GM12878 (cell line): Measurements from ENCODE around the gene ANO2. TPM values are rescaled to one million over a fixed set of nuclear protein-coding genes. Genes with fewer than 3 reads are reported as not detected.

Experiments
- ATAC-seq: fragments of 200-7000 bp; cut with Tn5 transposase; 3 replicates; pipeline ENCODE4 v1.9.1; 2020; ENCODE audit warnings: mild to moderate bottlenecking, moderate library complexity
- BruUV-seq: library from RNA; stranded (reverse); fragments of 400-500 nt; replicated peaks from 2 replicates; lab custom pipeline; 2021; lab: Mats Ljungman, UMichigan
- CTCF ChIA-PET: fragments of 300-600 bp; sonication (Branson Sonifier 250); formaldehyde crosslinking; extraction: SDS; loops from one replicate; lab custom pipeline; 2021; ENCODE audit warnings: inconsistent platforms; lab: Yijun Ruan, JAX
- POLR2A ChIA-PET: fragments of 350-600 bp; formaldehyde crosslinking; extraction: SDS; loops from one replicate; lab custom pipeline; 2021; ENCODE audit warnings: inconsistent platforms; lab: Charles Lee
- RAD21 ChIA-PET: fragments of 300-600 bp; sonication (Branson Sonifier 250); formaldehyde crosslinking; loops from one replicate; lab custom pipeline; 2023; ENCODE audit warnings: antibody characterized with exemption; ENCODE audit not compliant: unreplicated experiment; lab: Charles Lee
- SMC1A ChIA-PET: fragments of 300-600 bp; sonication (Branson Sonifier 250); formaldehyde crosslinking; loops from one replicate; lab custom pipeline; 2023; ENCODE audit not compliant: unreplicated experiment, uncharacterized antibody; lab: Charles Lee
- DNase-seq: peaks from one replicate; pipeline ENCODE4 v3.0.0-alpha.2; 2011; ENCODE audit warnings: low read depth, low spot score
- FAIRE-seq: peaks from 3 replicates; lab custom pipeline; 2011; peaks lifted over from hg19 to GRCh38; lab: Jason Lieb, UNC
- H2AFZ ChIP-seq: 2 replicates; pipeline ENCODE4 v1.6.0; 2011; ENCODE audit warnings: low read depth, low read length, control low read depth; ENCODE audit not compliant: control insufficient read depth
- H3K27ac ChIP-seq: 2 replicates; pipeline ENCODE4 v1.5.1; 2011; ENCODE audit warnings: control low read depth; ENCODE audit not compliant: control insufficient read depth, insufficient read depth
- H3K27me3 ChIP-seq, 2 experiments: replicated peaks in 1 of 2; 2 replicates each; pipeline versions ENCODE4 v1.6.0 to v1.6.1; 2011; ENCODE audit warnings: low read length in 1 of 2; ENCODE audit not compliant: control insufficient read depth in 2 of 2, insufficient read depth in 2 of 2
- H3K36me3 ChIP-seq, 2 experiments: 2 replicates each; pipeline ENCODE4 v1.5.1; 2011; ENCODE audit warnings: low read length in 1 of 2; ENCODE audit not compliant: control insufficient read depth in 2 of 2, insufficient read depth in 2 of 2
- H3K4me1 ChIP-seq: 2 replicates; pipeline ENCODE4 v1.6.1; 2011; ENCODE audit warnings: mild to moderate bottlenecking, low read length, moderate library complexity, mixed read lengths; ENCODE audit not compliant: control insufficient read depth, insufficient read depth
- H3K4me2 ChIP-seq: 2 replicates; pipeline ENCODE4 v1.6.0; 2011; ENCODE audit warnings: control low read depth; ENCODE audit not compliant: control insufficient read depth, insufficient read depth
- H3K4me3 ChIP-seq: fragments of 200-600 bp; sonication (generic); 2 replicates; pipeline ENCODE4 v1.5.1; 2016
- H3K79me2 ChIP-seq: 2 replicates; pipeline ENCODE4 v1.6.0; 2011; ENCODE audit warnings: low read length; ENCODE audit not compliant: control insufficient read depth, insufficient read depth
- H3K9ac ChIP-seq: 2 replicates; pipeline ENCODE4 v1.8.0; 2011; ENCODE audit warnings: low read length, control low read depth, mixed read lengths; ENCODE audit not compliant: control insufficient read depth, insufficient read depth
- H3K9me3 ChIP-seq: replicated peaks from 3 replicates; pipeline ENCODE4 v1.5.1; 2011; ENCODE audit warnings: mild to moderate bottlenecking, low read length; ENCODE audit not compliant: control insufficient read depth, insufficient read depth
- H4K20me1 ChIP-seq: 2 replicates; pipeline ENCODE4 v1.6.0; 2011; ENCODE audit not compliant: control insufficient read depth, insufficient read depth
- CHD1 ChIP-seq: IDR thresholded peaks from 2 replicates; pipeline ENCODE4 v1.6.1; 2012; ENCODE audit warnings: low read depth, low read length, improper control_type of control experiment
- EP300 ChIP-seq, 2 experiments: fragments of 150-350 bp in 1 of 2; IDR thresholded peaks; 2 replicates each; pipeline ENCODE4 v1.6.1; 2011 to 2012; ENCODE audit warnings: low read depth in 2 of 2, low read length in 2 of 2, borderline replicate concordance in 1 of 2, improper control_type of control experiment in 1 of 2, inconsistent platforms in 1 of 2; ENCODE audit not compliant: control insufficient read depth in 1 of 2
- ESRRA ChIP-seq: IDR thresholded peaks from 2 replicates; pipeline ENCODE4 v1.6.1; 2012; ENCODE audit warnings: mild to moderate bottlenecking, low read length, improper control_type of control experiment
- FOXK2 ChIP-seq: fragments of 450-650 bp; IDR thresholded peaks from 2 replicates; pipeline ENCODE4 v1.6.1; 2017; ENCODE audit warnings: mild to moderate bottlenecking, moderate library complexity
- HCFC1 ChIP-seq: fragments of 150-350 bp; IDR thresholded peaks from 2 replicates; pipeline ENCODE4 v1.6.1; 2014; ENCODE audit warnings: low read length
- LARP7 ChIP-seq: fragments of 450-650 bp; IDR thresholded peaks from 2 replicates; pipeline ENCODE4 v1.6.1; 2017; ENCODE audit warnings: mild to moderate bottlenecking
- RBBP5 ChIP-seq: fragments of 200-600 bp; sonication (generic); conservative IDR thresholded peaks from 2 replicates; pipeline ENCODE4 v1.6.1; 2016
- TBL1XR1 ChIP-seq: IDR thresholded peaks from 2 replicates; pipeline ENCODE4 v1.6.1; 2012; ENCODE audit warnings: low read depth, low read length, improper control_type of control experiment
- WGBS: methylation state at CpG from one replicate; pipeline ENCODE4 v1.1.6; 2016; ENCODE audit warnings: low lambda C conversion rate; ENCODE audit not compliant: insufficient replicate concordance, insufficient coverage; ENCODE audit errors: missing lambda C conversion rate; 5-methylcytosine and 5-hydroxymethylcytosine counted together
- in situ Hi-C: fragments of 300-500 bp; cut with MboI; formaldehyde crosslinking; loops from 9 replicates; pipeline ENCODE4 v1.14.3; 2018; ENCODE audit warnings: mixed read lengths
- intact Hi-C: fragments of 100-400 bp; cut with micrococcal nuclease; formaldehyde crosslinking; loops from one replicate; pipeline ENCODE4 v1.14.2; 2022; ENCODE audit not compliant: unreplicated experiment
- polyA plus RNA-seq, 11 experiments: library from polyadenylated mRNA; depleted of rRNA in 4 of 11; unstranded in 6 of 11; stranded (reverse) in 5 of 11; fragments of >200 nt; fragmentation: Nextera tagmentation in 4 of 11; fragmentation: Illumina TruSeq in 1 of 11; extraction: Ambion mirVana in 4 of 11; extraction: Trizol in 1 of 11; gene quantifications; 1 replicate in 1 of 11; 2 replicates in 10 of 11; pipeline versions ENCODE4 v1.2.1 to v1.2.3, GENCODE V29; 2011 to 2016; ENCODE audit warnings: inconsistent platforms in 2 of 11, missing spikeins in 2 of 11, low read depth in 1 of 11
- total RNA-seq, 4 experiments: library from RNA; depleted of rRNA in 3 of 4; stranded (reverse); fragments of >200 nt in 3 of 4; fragmentation: Illumina TruSeq in 1 of 4; extraction: Trizol in 1 of 4; gene quantifications; 2 replicates each; pipeline versions ENCODE4 v1.2.1 to v1.2.3, GENCODE V29; 2013 to 2021
- TF ChIP-seq, protein P1 (sequence below): fragments of 150-350 bp; IDR thresholded peaks from 2 replicates; pipeline ENCODE4 v1.6.1; 2016; ENCODE audit warnings: low read depth, low read length
- TF ChIP-seq, protein P2 (sequence below): fragments of 450-650 bp; conservative IDR thresholded peaks from 2 replicates; pipeline ENCODE4 v1.6.1; 2017; ENCODE audit warnings: mild to moderate bottlenecking, moderate library complexity
- TF ChIP-seq, protein P3 (sequence below): fragments of 450-650 bp; formaldehyde crosslinking; IDR thresholded peaks from 2 replicates; pipeline ENCODE4 v1.5.0; 2022; ENCODE audit warnings: mild to moderate bottlenecking, missing genetic modification characterization

The ANO2 gene
- total and polyA plus RNA-seq, 10 of the 15 experiments (the other 5 are each of a cell fraction or from before 2014, with no cell fraction given) = not detected

DNA sequence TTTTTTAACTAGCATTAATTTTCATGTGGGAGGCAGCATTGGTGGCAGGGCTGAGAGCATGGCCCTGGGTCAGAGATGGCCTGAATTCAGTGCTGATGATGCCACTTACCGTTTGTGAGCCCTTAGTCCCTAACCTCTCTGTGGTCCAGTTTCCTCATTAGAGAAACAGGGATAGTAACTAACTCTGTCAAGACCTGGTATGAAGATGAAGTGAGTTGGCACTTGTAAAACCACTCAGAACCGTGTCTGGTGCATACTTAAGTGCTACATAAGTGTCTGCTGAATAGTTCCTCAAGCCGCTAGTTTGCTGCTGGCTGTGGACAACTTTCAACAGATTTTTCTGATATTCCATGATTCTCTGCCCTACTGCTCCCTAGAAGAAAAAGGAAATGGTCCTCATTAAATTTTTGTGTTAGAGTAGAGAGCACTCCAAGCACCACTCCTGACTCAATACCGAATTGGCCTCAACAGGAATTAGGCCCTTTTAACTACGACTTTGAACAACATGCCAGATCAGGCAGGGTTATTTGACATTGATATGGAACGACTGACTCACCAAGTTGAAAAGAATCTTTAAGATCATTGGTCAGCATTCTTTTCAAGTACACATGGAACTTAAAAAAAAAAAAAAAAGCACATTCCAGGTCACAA, 250.2 kb downstream of the ANO2 start:
- BruUV-seq = no TSS peak
- Histone ChIP-seq H3K9me3 (no peaks in the 10 kb centered on the region), H2AFZ (no peak overlapping the region), H4K20me1 (no peaks in the 10 kb centered on the region), H3K36me3 (no peaks in the 10 kb centered on the region), H3K79me2 (no peaks in the 10 kb centered on the region), H3K27ac (no peak overlapping the region), H3K27me3 (no peaks in the 10 kb centered on the region), H3K4me2 (no peak overlapping the region), H3K4me1 (no peaks in the 10 kb centered on the region), H3K9ac (no peak overlapping the region), H3K4me3 (no peak overlapping the region)
- intact Hi-C loops (no loop called here), in situ Hi-C loops (no loop called here)
- CTCF ChIA-PET = no interaction called here
- RAD21 ChIA-PET = no interaction called here
- ATAC-seq (no peak), DNase-seq (no peak), FAIRE-seq (no peak)
- POLR2A ChIA-PET = no interaction called here
- WGBS = 24% methylated on average over 6 of the region's 6 CpGs
- TF ChIP-seq ESRRA (no peak), RBBP5 (no peak), LARP7 (no peak), HCFC1 (no peak), TBL1XR1 (no peak), CHD1 (no peak), EP300 (IDR thresholded peaks at IDR 0.05; ENCODE audit: borderline replicate concordance in 1 of 2, control insufficient read depth in 1 of 2, low read depth in 2 of 2, low read length in 2 of 2) (no peak), FOXK2 (no peak)
- TF ChIP-seq, protein P1, sequence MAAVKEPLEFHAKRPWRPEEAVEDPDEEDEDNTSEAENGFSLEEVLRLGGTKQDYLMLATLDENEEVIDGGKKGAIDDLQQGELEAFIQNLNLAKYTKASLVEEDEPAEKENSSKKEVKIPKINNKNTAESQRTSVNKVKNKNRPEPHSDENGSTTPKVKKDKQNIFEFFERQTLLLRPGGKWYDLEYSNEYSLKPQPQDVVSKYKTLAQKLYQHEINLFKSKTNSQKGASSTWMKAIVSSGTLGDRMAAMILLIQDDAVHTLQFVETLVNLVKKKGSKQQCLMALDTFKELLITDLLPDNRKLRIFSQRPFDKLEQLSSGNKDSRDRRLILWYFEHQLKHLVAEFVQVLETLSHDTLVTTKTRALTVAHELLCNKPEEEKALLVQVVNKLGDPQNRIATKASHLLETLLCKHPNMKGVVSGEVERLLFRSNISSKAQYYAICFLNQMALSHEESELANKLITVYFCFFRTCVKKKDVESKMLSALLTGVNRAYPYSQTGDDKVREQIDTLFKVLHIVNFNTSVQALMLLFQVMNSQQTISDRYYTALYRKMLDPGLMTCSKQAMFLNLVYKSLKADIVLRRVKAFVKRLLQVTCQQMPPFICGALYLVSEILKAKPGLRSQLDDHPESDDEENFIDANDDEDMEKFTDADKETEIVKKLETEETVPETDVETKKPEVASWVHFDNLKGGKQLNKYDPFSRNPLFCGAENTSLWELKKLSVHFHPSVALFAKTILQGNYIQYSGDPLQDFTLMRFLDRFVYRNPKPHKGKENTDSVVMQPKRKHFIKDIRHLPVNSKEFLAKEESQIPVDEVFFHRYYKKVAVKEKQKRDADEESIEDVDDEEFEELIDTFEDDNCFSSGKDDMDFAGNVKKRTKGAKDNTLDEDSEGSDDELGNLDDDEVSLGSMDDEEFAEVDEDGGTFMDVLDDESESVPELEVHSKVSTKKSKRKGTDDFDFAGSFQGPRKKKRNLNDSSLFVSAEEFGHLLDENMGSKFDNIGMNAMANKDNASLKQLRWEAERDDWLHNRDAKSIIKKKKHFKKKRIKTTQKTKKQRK = no peak
- TF ChIP-seq, protein P2, sequence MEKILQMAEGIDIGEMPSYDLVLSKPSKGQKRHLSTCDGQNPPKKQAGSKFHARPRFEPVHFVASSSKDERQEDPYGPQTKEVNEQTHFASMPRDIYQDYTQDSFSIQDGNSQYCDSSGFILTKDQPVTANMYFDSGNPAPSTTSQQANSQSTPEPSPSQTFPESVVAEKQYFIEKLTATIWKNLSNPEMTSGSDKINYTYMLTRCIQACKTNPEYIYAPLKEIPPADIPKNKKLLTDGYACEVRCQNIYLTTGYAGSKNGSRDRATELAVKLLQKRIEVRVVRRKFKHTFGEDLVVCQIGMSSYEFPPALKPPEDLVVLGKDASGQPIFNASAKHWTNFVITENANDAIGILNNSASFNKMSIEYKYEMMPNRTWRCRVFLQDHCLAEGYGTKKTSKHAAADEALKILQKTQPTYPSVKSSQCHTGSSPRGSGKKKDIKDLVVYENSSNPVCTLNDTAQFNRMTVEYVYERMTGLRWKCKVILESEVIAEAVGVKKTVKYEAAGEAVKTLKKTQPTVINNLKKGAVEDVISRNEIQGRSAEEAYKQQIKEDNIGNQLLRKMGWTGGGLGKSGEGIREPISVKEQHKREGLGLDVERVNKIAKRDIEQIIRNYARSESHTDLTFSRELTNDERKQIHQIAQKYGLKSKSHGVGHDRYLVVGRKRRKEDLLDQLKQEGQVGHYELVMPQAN = no peak
- TF ChIP-seq, protein P3, sequence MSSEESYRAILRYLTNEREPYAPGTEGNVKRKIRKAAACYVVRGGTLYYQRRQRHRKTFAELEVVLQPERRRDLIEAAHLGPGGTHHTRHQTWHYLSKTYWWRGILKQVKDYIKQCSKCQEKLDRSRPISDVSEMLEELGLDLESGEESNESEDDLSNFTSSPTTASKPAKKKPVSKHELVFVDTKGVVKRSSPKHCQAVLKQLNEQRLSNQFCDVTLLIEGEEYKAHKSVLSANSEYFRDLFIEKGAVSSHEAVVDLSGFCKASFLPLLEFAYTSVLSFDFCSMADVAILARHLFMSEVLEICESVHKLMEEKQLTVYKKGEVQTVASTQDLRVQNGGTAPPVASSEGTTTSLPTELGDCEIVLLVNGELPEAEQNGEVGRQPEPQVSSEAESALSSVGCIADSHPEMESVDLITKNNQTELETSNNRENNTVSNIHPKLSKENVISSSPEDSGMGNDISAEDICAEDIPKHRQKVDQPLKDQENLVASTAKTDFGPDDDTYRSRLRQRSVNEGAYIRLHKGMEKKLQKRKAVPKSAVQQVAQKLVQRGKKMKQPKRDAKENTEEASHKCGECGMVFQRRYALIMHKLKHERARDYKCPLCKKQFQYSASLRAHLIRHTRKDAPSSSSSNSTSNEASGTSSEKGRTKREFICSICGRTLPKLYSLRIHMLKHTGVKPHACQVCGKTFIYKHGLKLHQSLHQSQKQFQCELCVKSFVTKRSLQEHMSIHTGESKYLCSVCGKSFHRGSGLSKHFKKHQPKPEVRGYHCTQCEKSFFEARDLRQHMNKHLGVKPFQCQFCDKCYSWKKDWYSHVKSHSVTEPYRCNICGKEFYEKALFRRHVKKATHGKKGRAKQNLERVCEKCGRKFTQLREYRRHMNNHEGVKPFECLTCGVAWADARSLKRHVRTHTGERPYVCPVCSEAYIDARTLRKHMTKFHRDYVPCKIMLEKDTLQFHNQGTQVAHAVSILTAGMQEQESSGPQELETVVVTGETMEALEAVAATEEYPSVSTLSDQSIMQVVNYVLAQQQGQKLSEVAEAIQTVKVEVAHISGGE (CRISPR knock-in tag) = no peak
- SMC1A ChIA-PET = no interaction called here
